Endothelial cell (in vitro differentiated cells): ENCODE results near the gene C6orf120. TPM values are rescaled to one million over a fixed set of nuclear protein-coding genes. Genes with fewer than 3 reads are reported as not detected.
A peak's percentile ranks its signal among the peaks of the same experiment; 100 is the strongest.

Source experiments
- DNase-seq: peaks from one replicate; pipeline ENCODE4 v3.0.0; 2021; ENCODE audit warnings: low spot score
- H3K27ac Mint-ChIP-seq: one replicate; pipeline ENCODE4 v1.8.0; 2021; ENCODE audit warnings: mixed read lengths, inconsistent platforms; ENCODE audit not compliant: unreplicated experiment
- H3K27me3 Mint-ChIP-seq: one replicate; pipeline ENCODE4 v1.8.0; 2021; ENCODE audit warnings: mild to moderate bottlenecking, moderate library complexity, mixed read lengths, inconsistent platforms; ENCODE audit not compliant: unreplicated experiment
- H3K36me3 Mint-ChIP-seq: one replicate; pipeline ENCODE4 v1.8.0; 2021; ENCODE audit warnings: mild to moderate bottlenecking, low read depth, mixed read lengths, inconsistent platforms; ENCODE audit not compliant: unreplicated experiment
- H3K4me1 Mint-ChIP-seq: one replicate; pipeline ENCODE4 v1.8.0; 2021; ENCODE audit warnings: mild to moderate bottlenecking, mixed read lengths, inconsistent platforms; ENCODE audit not compliant: unreplicated experiment
- H3K4me3 Mint-ChIP-seq: one replicate; pipeline ENCODE4 v1.8.0; 2021; ENCODE audit warnings: mild to moderate bottlenecking, mixed read lengths, inconsistent platforms; ENCODE audit not compliant: unreplicated experiment
- H3K9me3 Mint-ChIP-seq: one replicate; pipeline ENCODE4 v1.8.0; 2021; ENCODE audit warnings: mixed read lengths, inconsistent platforms; ENCODE audit not compliant: unreplicated experiment
- CTCF ChIP-seq: fragments of 200-600 bp; sonication (generic); IDR thresholded peaks from one replicate; pipeline ENCODE4 v1.5.0; 2021; ENCODE audit warnings: antibody characterized with exemption; ENCODE audit not compliant: unreplicated experiment
- total RNA-seq: library from RNA; stranded (reverse); fragmentation: NEBNext Ultra II Directional; extraction: Animal tissue kit (Norgen Biotek cat#: 25700); gene quantifications from one replicate; pipeline ENCODE4 v1.2.1, GENCODE V29; 2021; ENCODE audit not compliant: unreplicated experiment

C6orf120 gene
- total RNA-seq, 1 donor from 2014 or later, result 34.2 TPM

DNA sequence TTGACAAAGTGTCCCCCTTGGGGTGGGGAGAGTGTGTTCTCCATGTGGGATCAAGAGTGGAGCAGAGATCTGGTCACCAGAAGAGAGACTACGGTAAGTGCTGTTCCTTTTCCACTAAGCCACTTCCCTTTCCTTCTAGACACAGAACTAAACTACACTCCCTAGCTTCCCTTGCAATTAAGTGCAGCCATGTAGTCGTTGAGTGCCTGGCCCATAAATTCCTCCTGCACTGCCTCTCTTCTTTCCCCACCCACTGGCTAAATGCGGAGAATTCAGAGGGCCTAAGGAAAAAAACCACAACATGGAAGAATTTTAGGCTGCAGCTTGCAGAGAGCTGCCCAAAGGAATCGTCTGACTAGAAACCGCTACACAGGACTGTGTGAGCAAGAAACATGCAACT lies 1.6 kb upstream of the C6orf120 start:
- no peaks in the 10 kb centered on the region for H3K9me3 Mint-ChIP-seq
- H3K4me1 Mint-ChIP-seq, result peaks cover 36% of the 10 kb centered on the region
- no peak for TF ChIP-seq CTCF
- H3K27me3 Mint-ChIP-seq, result peaks cover 12% of the 10 kb centered on the region
- DNase-seq, result no peak
- H3K27ac Mint-ChIP-seq, result peak overlapping the region; percentile 42
- peaks cover 24% of the 10 kb centered on the region for H3K36me3 Mint-ChIP-seq
- H3K4me3 Mint-ChIP-seq, result no peak overlapping the region

- no peaks in the 10 kb centered on the region for H3K9me3 Mint-ChIP-seq
- H3K4me3 Mint-ChIP-seq, result peak overlapping the region; percentile 95
- H3K4me1 Mint-ChIP-seq, result peaks cover 36% of the 10 kb centered on the region
- H3K27me3 Mint-ChIP-seq, result peaks cover 12% of the 10 kb centered on the region
- H3K27ac Mint-ChIP-seq, result peak overlapping the region; percentile 57
- no peak for TF ChIP-seq CTCF
- peaks cover 18% of the 10 kb centered on the region for H3K36me3 Mint-ChIP-seq
- DNase-seq, result no peak
Measured at GRCh38 chr6:169701311-169701953, 494 bp upstream of the C6orf120 start.

DNA sequence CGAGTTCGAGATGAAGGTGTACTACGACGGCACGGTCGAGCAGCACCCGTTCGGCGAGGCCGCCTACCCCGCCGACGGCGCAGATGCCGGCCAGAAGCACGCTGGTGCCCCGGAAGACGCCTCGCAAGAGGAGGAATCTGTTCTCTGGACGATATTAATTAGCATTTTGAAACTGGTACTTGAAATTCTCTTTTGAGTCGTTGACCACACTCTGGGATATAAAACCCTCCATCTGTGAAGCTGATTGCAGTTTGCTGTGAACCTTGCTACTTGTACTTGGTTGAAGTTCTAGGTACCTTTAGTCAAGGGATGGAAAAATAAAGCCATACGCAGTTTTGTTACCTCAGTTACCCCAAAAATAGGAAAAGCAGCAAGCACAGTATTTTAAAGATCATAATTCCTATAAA lies 917 bp downstream of the C6orf120 start:
- H3K4me1 Mint-ChIP-seq, result peaks cover 33% of the 10 kb centered on the region
- H3K9me3 Mint-ChIP-seq, result no peaks in the 10 kb centered on the region
- H3K36me3 Mint-ChIP-seq, result peaks cover 12% of the 10 kb centered on the region
- peaks cover 8% of the 10 kb centered on the region for H3K27me3 Mint-ChIP-seq
- peak overlapping the region; percentile 96 for H3K4me3 Mint-ChIP-seq
- DNase-seq, result no peak
- H3K27ac Mint-ChIP-seq, result peak overlapping the region; percentile 92
- no peak for TF ChIP-seq CTCF

DNA sequence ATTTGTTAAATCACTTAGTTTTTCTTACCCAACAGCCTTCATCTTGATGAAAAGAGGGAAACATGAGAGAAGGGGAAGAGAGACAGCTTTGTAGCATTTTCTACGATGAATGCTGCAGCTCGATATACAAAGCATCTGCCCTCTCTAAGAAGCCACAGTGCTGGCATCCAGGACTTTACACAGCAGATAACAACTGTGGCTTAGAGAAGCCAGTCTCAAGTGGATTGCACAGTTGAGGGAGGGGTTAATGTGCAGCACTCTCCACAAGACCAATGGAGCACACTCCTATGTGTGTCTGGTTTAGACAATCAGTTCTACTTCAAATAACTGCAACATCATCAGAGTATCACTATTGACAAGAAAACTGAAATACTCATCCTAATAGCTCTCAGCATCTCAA lies 5.8 kb downstream of the C6orf120 start:
- H3K36me3 Mint-ChIP-seq, result no peaks in the 10 kb centered on the region
- H3K27me3 Mint-ChIP-seq, result no peaks in the 10 kb centered on the region
- no peak overlapping the region for H3K27ac Mint-ChIP-seq

More for the DNA sequence above, 5.8 kb downstream of the C6orf120 start:
- no peak for DNase-seq
- Mint-ChIP-seq H3K4me1 (peaks cover 12% of the 10 kb centered on the region), H3K4me3 (no peak overlapping the region), H3K9me3 (no peaks in the 10 kb centered on the region)
- TF ChIP-seq CTCF, result no peak
